Cardiac fibroblast (primary cell): Measurements from ENCODE around the gene SGSM1.

ENCODE experiments used
- DNase-seq, 2 donors: peaks; one replicate each; pipeline versions ENCODE4 v3.0.0 to v3.0.0-alpha.2; 2010; ENCODE audit warnings: low read depth in 2 of 2
- H3K4me3 ChIP-seq, 2 donors: replicated peaks in 1 of 2; 1 replicate in 1 of 2; 2 replicates in 1 of 2; pipeline ENCODE4 v1.5.1; 2011; ENCODE audit warnings: low read depth in 2 of 2, low read length in 2 of 2, mild to moderate bottlenecking in 2 of 2, moderate library complexity in 1 of 2
- CTCF ChIP-seq: IDR thresholded peaks from one replicate; pipeline ENCODE4 v1.5.1; 2011; ENCODE audit warnings: low read depth, mild to moderate bottlenecking, low read length, inconsistent platforms

SGSM1 gene

GRCh38 chr22:24807284-24807950, 1.4 kb downstream of the SGSM1 start:
- no peak for TF ChIP-seq CTCF
- H3K4me3 ChIP-seq: no peak overlapping the region
- DNase-seq: peak; percentile 17 to 20

GRCh38 chr22:24809331-24809730, 3.3 kb downstream of the SGSM1 start:
- TF ChIP-seq CTCF: no peak
- peak in 1 of 2 donors; percentile 7 for DNase-seq
- no peak overlapping the region for H3K4me3 ChIP-seq

- DNase-seq: peak in 1 of 2 donors; percentile 52
- TF ChIP-seq CTCF: no peak
- H3K4me3 ChIP-seq: no peak overlapping the region
Measured at GRCh38 chr22:24810043-24810749, 4.2 kb downstream of the SGSM1 start.

- DNase-seq: no peak
Measured at GRCh38 chr22:24812950-24813775, 7.2 kb downstream of the SGSM1 start.

GRCh38 chr22:24813861-24814770, 8.1 kb downstream of the SGSM1 start:
- no peak for TF ChIP-seq CTCF
- no peak overlapping the region for H3K4me3 ChIP-seq
- DNase-seq: no peak

More at GRCh38 chr22:24812950-24813775, 7.2 kb downstream of the SGSM1 start:
- H3K4me3 ChIP-seq: no peak overlapping the region
- no peak for TF ChIP-seq CTCF

GRCh38 chr22:24816806-24817205, 10.8 kb downstream of the SGSM1 start:
- no peak for DNase-seq
- TF ChIP-seq CTCF: no peak
- H3K4me3 ChIP-seq: no peak overlapping the region
